ENCODE measurements around the gene CNP. TPM values are rescaled to one million over a fixed set of nuclear protein-coding genes. Genes with fewer than 3 reads are reported as not detected.

Gene CNP
- total RNA-seq, 2 donors from 2014 or later = 63.1 to 85.3 TPM

DNA sequence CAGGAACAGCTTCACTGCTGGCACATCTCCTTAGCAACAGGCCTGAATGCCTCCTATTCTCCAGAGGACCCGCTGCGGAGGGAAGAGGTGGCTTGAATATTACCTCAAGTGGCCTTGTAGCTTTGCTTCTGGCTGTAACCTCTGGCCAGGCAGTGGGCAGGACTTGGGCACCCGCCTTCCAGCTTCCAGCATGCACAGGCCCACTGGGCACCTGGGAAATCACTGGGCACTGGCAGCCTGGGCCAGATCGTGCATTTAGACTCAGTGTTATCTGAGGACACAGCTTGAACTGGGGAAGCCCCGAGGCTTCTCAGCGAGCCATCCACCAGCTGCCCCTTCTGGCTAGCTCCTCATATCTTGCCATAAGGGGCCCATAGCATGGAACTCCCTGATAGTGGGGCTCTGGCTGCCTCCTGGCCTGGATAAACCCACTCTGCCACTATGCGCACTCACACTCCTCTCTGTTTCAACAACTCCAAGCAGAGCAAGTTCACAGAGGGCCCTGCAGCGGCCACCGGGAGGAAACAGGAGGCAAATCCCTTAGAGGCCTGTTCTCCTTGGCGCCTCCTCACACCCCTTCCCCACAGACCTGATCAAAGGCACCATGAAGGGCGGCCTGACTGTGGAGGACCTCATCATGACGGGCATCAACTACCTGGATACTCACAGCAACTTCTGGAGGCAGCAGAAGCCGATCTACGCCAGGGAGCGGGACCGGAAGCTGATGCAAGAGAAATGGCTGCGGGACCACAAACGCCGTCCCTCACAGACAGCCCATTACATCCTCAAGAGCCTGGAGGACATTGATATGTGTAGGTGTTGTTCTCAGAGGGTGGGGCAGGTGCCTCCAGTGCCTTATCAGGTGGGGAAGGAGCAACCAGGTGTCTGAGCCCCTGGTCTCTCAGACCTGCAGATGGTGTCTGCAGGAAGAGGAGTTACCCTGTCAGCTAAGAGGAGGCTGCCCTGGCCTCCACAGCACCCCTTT, 28.3 kb upstream of the CNP start:
- Mint-ChIP-seq H3K27ac (peak overlapping the region in 1 of 2 donors; percentile 50), H3K36me3 (no peaks in the 10 kb centered on the region), H3K9me3 (no peaks in the 10 kb centered on the region)
- ATAC-seq (no peak), DNase-seq (ENCODE audit: low spot score in 2 of 2) (no peak)

DNA sequence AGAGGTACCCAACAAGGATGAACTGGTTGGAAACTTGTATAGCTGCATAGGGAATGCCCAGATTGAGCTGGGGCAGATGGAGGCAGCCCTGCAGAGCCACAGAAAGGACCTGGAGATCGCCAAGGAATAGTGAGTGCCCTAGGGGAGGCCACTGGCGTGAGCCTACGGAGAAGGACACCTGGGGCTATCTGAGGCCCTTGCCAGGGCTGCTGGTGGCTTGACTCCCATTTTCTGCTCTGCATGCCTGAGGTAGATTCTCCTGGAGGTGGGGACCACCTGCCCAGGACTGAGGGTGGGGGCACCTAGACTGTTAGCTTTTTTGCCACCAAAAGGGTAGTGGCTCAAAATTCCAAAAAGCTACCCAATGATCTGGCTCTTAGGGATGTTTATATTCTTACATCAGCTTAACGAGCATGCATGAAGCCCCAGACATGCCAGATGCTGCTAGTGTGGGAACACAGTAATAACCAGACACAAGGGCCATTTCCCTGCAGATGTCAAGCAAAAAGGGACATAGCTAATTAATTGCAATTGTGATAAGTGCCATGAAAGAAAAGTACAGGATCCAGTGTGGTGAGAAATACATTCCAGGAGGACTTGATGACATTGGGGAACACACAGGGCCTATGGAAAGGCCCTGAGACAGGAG, 27.4 kb upstream of the CNP start:
- Mint-ChIP-seq H3K9me3 (no peaks in the 10 kb centered on the region), H3K27ac (peak overlapping the region in 1 of 2 donors; percentile 92), H3K36me3 (no peaks in the 10 kb centered on the region)
- ATAC-seq (no peak), DNase-seq (ENCODE audit: low spot score in 2 of 2) (no peak)

DNA sequence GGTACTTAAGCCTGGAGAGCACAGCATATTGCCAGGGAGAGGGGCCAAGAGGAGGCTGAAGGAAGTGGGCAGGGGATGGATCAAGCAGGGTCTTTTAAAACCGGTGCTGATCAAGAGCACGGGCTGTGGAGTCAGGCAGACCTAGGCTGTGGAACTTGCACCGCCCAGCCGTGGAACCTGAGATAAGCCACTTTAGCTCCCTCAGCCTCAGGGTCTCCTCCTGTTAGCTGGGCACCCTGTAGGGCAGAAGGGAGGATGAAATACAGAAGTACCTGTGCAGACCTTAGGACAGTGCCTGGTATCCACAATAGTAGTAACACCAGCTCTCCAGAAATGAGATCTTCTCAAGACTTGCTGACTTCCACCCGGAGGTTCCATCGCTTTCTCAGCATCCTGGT, 26.9 kb upstream of the CNP start:
- Mint-ChIP-seq H3K36me3 (no peaks in the 10 kb centered on the region), H3K9me3 (no peaks in the 10 kb centered on the region), H3K27ac (peak overlapping the region in 1 of 2 donors; percentile 92)
- no peak for DNase-seq (ENCODE audit: low spot score in 2 of 2)
- no peak for ATAC-seq

DNA sequence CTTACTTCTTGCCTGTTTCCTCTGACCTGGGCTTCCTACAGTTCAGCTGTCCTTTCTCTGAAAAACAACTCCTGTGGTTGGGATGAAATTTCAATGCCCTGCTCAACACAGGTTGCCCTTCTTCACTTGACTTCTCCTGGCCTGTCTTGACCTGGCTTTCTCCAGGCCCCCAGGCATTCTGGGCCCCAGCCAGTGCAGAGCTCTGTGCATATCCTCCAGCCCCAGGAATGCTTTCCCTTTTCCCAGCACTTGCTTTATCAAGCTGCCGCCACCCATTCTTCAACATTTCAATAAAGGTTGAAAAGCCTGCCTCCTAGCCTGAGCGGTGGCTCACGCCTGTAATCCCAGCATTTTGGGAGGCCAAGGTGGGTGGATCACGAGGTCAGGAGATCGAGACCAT, 25.4 kb upstream of the CNP start:
- ATAC-seq (no peak), DNase-seq (ENCODE audit: low spot score in 2 of 2) (no peak)
- no peak overlapping the region for H3K27ac Mint-ChIP-seq
- H3K36me3 Mint-ChIP-seq = no peaks in the 10 kb centered on the region
- no peaks in the 10 kb centered on the region for H3K9me3 Mint-ChIP-seq

DNA sequence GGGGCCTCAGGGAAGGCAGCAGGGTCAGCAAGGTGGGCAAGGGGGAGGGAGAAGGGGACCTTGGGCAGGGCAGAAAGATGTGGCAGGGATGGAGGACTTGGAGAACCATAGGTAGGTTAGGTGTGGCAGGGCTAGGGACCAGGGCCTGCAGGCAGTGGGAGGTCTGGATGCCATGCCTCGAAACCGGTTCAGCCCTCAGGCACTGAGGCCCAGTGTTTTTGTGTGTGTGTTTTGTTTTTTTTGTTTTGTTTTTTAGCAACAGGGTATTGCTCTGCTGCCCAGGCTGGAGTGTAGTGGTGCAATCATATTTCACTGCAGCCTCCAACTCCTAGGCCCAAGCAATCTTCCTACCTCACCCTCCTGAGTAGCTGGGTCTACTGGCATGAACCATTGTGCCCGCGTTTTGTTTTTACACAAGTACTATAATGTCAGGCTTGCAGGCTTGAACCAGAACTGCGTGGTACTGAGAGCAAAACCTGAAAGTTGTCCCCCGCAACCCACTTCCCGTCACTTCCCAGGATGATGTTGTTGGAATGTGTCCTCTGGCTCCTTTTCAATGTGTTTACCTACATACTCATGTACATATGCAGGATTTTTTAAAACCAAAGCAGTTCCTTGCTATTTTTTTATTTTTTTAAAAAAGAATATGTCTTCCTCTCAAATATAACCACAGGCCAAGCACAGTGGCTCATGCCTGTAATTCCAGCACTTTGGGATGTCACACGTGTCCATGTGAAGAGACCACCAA, 23.8 kb upstream of the CNP start:
- Mint-ChIP-seq H3K27ac (no peak overlapping the region), H3K36me3 (no peaks in the 10 kb centered on the region), H3K9me3 (no peaks in the 10 kb centered on the region)
- ATAC-seq (no peak), DNase-seq (ENCODE audit: low spot score in 2 of 2) (no peak)

DNA sequence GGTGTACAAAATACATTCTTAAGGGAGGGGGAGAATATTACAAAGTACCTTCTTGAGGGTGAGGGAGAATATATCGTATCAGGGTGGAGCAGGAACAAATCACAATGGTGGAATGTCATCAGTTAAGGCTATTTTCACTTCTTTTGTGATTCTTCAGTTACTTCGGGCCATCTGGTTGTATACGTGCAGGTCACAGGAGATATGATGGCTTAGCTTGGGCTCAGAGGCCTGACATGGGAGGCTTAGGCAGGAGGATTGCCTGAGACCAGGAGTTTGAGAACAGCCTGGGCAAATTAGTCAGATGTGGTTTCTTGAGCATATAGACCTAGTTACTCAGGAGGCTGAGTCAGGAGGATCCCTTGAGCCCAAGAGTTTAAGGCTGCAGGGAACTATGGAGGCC, 23.1 kb upstream of the CNP start:
- H3K36me3 Mint-ChIP-seq = no peaks in the 10 kb centered on the region
- ATAC-seq (no peak), DNase-seq (ENCODE audit: low spot score in 2 of 2) (no peak)
- no peak overlapping the region for H3K27ac Mint-ChIP-seq
- H3K9me3 Mint-ChIP-seq = no peaks in the 10 kb centered on the region

DNA sequence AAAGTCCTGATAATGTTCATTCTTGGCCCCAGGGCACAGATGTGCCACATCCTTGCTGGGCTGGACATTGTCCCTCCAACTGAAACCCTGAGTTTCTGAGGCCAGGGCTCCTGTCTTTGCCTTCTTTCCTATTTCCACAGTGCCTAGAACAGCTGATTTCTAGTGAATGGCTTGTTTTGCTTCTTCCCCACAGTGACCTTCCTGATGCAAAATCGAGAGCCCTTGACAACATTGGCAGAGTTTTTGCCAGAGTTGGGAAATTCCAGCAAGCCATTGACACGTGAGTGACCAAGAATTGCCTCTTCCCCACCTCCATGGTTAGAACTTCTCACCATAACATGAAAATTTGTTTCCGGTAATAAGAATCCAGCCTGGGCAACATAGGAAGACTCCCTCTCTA, 21.7 kb upstream of the CNP start:
- Mint-ChIP-seq H3K36me3 (no peaks in the 10 kb centered on the region), H3K27ac (no peak overlapping the region), H3K9me3 (no peaks in the 10 kb centered on the region)
- ATAC-seq (no peak), DNase-seq (ENCODE audit: low spot score in 2 of 2) (no peak)

DNA sequence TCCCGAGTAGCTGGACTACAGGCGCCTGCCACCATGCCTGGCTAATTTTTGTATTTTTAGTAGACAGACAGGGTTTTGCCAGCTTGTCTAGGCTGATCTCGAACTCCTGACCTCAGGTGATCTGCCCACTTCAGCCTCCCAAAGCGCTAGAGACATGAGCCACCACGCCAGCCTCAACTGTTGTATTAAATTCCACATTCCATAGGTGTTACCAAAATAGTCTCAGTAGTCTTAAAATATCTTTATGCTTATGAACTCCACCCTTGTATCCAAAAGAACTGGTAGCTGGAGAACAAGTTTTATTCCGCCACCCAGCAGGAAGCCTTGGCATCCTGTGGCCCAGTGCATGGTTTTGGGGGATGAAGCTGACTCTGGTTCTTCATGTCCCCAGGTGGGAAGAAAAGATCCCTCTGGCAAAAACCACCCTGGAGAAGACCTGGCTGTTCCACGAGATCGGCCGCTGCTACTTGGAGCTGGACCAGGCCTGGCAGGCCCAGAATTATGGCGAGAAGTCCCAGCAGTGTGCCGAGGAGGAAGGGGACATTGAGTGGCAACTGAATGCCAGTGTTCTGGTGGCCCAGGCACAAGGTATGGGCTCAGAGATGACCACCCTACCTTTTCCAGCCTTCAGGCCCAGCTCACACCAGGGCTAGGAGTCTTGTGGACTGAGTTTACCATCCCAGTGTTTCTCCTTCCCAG, 17.7 kb upstream of the CNP start:
- Mint-ChIP-seq H3K36me3 (no peaks in the 10 kb centered on the region), H3K9me3 (no peaks in the 10 kb centered on the region), H3K27ac (peak overlapping the region in 1 of 2 donors; percentile 36)
- no peak for ATAC-seq
- no peak for DNase-seq (ENCODE audit: low spot score in 2 of 2)

DNA sequence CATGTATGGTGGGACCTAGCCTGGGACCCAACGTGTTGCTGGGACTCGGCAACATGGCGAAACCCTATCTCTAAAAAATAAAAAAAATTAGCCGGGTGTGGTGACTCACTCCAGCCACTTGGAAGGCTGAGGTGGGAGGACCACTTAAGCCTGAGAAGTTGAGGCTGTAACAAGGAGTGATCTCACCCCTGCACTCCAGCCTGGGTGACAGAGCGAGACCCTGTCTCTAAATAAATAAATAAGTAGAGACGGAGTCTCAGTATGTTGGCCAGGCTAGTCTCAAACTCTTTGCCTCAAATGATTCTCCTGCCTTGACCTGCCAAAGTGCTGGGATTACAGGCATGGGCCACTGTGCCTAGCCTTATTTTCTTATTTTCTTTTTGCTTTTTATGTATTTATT, 10.1 kb upstream of the CNP start:
- no peak for DNase-seq (ENCODE audit: low spot score in 2 of 2)
- no peak for ATAC-seq
- Mint-ChIP-seq H3K9me3 (no peaks in the 10 kb centered on the region), H3K27ac (no peak overlapping the region), H3K36me3 (no peaks in the 10 kb centered on the region)

DNA sequence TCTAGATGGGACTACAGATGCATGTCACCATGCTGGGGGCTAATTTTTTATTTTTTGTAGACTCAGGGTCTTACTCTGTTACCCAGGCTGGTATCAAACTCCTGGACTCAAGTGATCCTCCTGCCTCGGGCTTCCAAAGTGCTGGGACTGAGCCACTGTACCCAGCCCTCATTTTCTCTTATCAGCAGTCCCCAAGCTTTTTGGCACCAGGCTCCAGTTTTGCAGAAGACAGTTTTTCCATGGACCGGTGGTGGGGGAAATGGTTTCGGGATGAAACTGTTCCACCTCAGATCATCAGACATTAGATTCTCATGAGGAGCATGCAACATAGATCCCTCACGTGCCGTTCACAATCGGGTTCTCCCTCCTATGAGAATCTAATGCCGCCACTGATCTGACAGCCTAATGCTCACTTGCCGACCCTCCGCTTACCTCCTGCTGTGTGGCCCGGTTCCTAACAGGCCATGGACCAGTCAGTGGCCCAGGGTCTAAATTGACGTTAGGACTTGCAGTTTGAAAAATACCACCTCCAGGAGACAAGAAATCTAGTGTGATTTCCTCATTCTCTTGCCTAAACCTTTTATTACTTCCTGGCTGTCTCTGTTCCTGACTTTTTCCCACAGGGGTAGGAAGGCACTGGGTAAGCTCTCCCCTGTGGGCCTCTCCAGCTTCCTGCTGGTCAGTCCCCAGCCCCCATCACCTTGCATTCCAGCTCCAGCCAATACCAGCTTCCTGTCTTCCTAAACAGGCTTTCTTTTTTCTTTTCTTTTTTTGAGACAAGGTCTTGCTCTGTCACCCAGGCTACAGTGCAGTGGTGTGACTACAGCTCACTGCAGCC, 9.3 kb upstream of the CNP start:
- Mint-ChIP-seq H3K27ac (no peak overlapping the region), H3K9me3 (no peaks in the 10 kb centered on the region), H3K36me3 (no peaks in the 10 kb centered on the region)
- DNase-seq (ENCODE audit: low spot score in 2 of 2) (no peak), ATAC-seq (no peak)

DNA sequence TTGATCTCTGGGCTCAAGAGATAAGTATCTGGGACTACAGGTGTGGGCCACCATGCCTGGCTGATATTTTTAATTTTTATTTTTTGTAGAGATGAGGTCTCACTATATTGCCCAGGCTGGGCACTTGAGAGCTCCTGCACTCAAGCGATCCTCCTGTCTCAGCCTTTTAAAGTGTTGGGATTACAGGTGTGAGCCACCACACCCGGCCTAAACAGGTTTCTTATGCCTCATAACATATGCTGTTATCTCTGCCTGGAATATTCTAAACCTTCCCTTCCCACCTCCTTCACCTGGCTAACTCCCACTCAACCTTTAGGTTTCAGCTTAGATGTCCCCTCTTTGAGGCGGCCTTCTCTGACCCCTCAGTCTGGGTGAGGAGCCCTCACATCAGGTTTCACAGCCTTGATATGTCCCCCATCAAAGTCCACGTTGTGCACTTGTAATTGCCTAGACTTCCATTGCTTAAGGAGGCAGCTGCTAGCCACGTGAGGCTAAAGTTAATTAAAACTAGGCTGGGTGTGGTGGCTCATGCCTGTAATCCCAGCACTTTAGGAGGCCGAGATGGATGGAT, 8.6 kb upstream of the CNP start:
- DNase-seq (ENCODE audit: low spot score in 2 of 2) (no peak), ATAC-seq (no peak)
- Mint-ChIP-seq H3K9me3 (no peaks in the 10 kb centered on the region), H3K36me3 (no peaks in the 10 kb centered on the region), H3K27ac (no peak overlapping the region)

DNA sequence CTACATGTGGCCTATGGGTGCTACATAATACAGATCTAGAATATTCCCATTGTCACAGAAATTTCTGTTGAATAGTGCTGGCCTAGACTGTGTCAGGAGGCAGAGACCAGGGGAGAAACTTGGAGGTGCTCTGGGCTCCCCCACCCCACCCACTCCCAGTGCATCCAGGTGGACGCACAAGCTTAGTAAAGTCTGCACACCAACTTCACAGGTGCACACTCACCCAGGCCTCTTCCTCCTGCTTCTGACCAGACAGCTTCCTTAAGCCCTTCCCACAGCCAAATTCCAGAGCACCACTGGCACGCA, 7.6 kb upstream of the CNP start:
- no peaks in the 10 kb centered on the region for H3K36me3 Mint-ChIP-seq
- no peaks in the 10 kb centered on the region for H3K9me3 Mint-ChIP-seq
- DNase-seq (ENCODE audit: low spot score in 2 of 2) (no peak), ATAC-seq (no peak)
- H3K27ac Mint-ChIP-seq = no peak overlapping the region

DNA sequence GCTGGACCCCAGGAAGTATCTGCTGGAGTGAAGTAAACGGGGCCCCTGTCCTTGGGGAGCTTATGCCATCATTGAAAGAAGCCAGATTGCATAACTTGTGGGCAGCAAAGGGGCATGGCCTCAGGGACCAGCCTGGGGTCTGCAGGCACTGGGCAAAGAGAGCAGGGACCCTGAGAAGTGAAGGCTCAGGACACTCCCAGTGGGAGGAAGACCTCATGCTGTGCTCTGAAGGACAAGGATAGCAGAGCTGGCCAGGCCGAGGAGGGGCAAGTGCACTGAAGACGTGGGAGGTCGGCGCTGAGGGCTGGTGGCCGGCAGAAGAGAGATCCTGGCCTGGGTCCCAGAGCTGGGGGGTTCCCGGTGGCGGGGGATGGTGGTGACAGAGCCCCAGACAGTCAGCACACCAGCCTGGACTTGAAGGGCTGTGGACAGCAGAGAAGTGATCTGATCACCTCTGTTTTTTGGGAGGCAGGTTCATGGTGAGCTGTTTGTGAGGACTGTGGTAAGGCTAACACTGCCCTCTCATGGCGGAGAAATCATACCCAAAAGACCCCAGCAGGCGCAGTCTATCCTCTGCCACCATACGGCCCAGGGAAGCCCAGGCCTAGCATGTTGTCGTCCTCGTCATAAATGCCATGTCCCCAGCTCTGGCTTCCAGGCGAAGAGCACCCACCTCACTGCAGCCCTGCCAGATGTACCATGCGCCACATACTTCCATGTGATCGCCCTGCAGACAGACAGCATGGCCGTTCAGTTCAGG, 7.1 kb upstream of the CNP start:
- Mint-ChIP-seq H3K27ac (peak overlapping the region in 1 of 2 donors; percentile 53), H3K9me3 (no peaks in the 10 kb centered on the region), H3K36me3 (no peaks in the 10 kb centered on the region)
- no peak for DNase-seq (ENCODE audit: low spot score in 2 of 2)
- no peak for ATAC-seq

DNA sequence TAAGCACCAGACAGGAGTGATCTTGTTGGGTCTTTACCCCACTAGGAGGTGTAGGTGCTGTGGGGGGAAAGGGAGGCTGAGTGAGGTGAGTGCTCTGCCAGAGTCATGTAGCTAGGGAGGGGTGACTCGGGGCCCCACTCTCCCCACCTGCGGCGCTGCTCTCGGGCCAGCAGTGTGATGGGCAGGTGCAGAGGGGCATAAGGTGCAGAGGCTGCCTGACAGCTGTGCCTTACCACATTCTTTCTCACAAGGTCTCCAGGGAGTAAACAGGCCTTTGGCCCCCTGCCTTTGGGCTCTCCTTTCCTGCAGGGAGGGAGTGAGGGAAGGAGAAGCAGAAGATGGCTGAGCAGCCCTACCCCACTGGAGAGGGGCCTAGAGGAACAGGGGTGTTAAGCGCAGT, 4.5 kb upstream of the CNP start:
- no peak for ATAC-seq
- no peak overlapping the region for H3K27ac Mint-ChIP-seq
- H3K36me3 Mint-ChIP-seq = no peaks in the 10 kb centered on the region
- no peaks in the 10 kb centered on the region for H3K9me3 Mint-ChIP-seq
- no peak for DNase-seq (ENCODE audit: low spot score in 2 of 2)

DNA sequence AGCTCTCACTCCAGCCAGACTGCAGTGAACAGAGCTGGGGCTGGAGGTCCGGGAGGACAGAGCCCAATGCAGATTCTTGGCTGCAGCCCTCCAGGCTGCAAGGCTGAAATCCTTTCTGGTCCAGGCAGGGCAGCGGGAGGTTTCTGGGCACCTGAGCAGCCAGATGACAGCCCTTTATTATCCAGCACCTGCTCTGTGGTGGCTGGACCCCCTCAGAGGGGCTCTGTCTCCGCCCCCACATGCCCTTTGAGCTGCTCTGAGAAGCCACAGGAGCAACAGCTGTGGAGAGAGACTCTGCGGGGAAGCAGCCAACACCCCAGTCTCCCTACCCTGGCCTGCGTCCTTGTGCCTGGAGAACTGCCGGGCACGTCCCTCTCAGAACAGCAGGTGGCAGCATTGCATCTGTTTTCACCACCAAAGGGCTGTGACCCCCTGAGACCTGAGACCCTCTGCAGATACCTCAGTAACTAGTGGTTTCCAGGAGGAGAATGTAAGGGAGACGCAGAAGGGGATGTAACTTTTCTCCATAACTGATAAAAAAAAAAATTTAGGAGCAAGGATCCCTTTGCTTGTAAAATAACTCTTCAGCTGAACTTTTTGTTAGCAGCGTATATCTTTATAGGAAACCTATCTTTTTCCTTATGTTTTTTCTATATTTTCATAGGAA, 3.7 kb upstream of the CNP start:
- peak in 1 of 2 donors; percentile 34 for ATAC-seq

More for the DNA sequence above, 3.7 kb upstream of the CNP start:
- Mint-ChIP-seq H3K27ac (no peak overlapping the region), H3K36me3 (peaks cover 1 to 3% of the 10 kb centered on the region in 2 donors), H3K9me3 (no peaks in the 10 kb centered on the region)
- peak; percentile 61 to 76 for DNase-seq (ENCODE audit: low spot score in 2 of 2)
